GM10847 (cell line): Measurements from ENCODE around the gene PEPD.

ENCODE experiments used
- POLR2A ChIP-seq: IDR thresholded peaks from 2 replicates; pipeline ENCODE4 v1.6.1; 2011; ENCODE audit not compliant: insufficient read length; ENCODE audit errors: extremely low read depth

The PEPD gene

GRCh38 chr19:33413868-33414666, 107.5 kb downstream of the PEPD start:
- TF ChIP-seq POLR2A, result no peak

DNA sequence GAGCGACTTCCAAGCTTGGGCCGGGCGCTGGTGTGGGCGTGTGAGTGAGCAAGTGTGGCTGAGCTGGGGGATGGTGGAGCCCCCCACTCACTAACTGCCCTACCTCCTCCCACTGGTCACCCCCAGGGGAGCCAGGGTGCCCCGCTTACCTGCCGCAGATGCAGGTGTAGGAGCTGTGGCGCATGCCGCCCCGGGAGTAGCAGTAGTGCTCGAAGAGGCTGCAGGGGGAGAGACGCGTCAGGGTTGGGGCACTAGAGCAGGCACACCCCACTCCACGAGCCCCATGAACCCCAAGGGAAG, 108.2 kb downstream of the PEPD start:
- TF ChIP-seq POLR2A, result no peak

DNA sequence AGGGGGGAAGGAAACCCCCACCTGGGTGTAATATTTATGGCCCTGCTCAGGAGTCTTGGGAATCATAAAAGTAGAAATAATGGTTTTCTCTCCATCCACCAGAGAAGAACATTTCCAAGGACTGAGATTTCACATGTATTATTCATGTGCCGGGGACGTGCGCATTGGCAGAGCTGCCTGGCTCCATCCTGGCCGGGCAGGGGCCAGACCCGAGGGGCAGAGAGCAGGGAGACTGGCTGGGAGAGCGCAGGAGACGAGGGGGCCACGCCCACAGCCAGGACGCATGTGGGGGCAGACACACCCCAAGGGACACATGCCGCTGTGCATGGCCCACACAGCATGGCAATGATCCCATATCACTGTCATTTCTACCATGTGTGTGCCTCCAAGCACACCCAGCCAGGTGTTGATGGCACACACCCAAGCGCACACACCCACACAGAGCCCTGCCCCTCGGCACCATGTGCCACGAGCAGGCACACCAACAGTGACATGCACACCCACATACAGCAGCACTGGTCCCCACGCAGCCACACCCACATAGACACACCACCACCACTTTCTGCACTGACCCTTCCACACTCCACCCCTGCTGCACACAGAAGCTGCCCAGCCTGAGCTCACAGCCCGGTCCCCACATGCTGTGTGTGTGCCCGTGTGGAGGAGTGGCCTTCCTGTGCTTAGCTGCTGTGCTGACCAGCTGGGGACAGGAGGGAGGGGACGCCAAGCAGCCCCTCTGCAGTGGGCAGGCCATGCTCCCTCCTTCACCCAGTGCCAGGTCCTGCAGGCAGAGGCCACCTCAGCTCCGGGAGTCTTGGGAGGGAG, 108.8 kb downstream of the PEPD start:
- no peak for TF ChIP-seq POLR2A

GRCh38 chr19:33411621-33412180, 109.9 kb downstream of the PEPD start:
- TF ChIP-seq POLR2A, result no peak

DNA sequence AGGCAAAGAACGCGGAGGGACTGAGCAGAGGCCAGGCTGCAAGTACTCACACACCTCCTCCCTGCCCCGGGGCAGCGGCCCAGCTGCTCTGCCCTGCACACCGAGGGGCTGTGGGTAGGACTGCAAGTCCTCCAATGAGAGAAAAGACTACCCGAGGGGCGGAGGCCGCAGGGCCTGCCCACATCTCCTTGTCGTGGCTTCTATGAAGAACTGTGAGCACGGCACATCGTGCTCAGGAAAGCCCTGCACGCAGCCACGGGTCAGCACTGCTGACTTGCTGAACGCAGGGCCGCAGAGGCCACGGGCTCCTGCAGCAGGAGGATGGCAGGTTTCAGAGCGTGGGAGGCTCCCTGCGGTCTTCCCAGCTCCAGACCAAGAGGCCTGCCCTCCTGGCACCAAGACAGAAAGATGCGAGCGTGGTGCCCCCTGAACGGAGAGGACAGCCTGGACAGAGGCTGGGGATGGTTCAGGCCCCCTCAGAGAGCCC, 110.6 kb downstream of the PEPD start:
- no peak for TF ChIP-seq POLR2A

DNA sequence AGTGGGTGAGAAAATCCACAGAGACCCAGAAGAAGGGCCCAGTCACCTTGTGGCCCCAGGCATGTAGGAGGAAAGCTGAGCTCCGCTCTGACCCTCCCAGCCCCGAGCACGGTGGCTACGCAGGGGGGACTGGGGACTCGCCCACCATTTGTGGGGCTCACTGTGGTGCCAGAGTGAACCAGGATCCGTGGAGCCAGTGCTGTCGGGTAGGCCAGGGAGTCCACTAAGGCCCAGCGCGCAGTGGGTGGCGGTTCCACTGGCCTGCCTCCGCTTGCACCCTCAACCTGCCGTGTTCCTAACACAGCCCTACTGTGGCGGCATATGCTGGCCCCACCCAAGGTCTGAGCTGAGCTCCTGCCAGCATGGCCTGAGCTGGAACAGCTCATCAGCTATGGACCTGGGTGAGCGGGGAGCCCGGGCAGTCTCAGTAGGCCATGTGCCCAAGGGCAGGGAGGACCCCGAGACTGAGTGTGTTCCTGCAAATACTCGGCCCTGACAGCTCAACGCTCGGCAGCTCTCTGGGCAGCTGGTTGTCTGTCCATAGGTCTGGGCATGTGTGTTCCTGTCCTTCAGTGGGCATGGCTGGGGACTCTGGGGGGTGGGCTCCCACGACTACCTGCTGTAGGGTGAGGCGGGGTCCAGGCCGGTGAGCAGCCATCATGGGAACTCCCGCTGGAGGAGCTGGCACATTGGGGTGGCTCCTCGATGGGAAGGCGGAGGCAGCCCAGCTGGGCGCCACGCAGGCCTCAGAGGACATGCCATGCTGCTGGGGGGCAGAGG, 111.5 kb downstream of the PEPD start:
- TF ChIP-seq POLR2A, result no peak

- no peak for TF ChIP-seq POLR2A
These were observed 112.8 kb downstream of the PEPD start for GRCh38 chr19:33408538-33409434.

- TF ChIP-seq POLR2A, result no peak
These were observed 113.5 kb downstream of the PEPD start for GRCh38 chr19:33408116-33408515.

GRCh38 chr19:33407716-33408115, 113.9 kb downstream of the PEPD start:
- TF ChIP-seq POLR2A, result no peak

- no peak for TF ChIP-seq POLR2A
These were observed 114.4 kb downstream of the PEPD start for GRCh38 chr19:33407140-33407551.

DNA sequence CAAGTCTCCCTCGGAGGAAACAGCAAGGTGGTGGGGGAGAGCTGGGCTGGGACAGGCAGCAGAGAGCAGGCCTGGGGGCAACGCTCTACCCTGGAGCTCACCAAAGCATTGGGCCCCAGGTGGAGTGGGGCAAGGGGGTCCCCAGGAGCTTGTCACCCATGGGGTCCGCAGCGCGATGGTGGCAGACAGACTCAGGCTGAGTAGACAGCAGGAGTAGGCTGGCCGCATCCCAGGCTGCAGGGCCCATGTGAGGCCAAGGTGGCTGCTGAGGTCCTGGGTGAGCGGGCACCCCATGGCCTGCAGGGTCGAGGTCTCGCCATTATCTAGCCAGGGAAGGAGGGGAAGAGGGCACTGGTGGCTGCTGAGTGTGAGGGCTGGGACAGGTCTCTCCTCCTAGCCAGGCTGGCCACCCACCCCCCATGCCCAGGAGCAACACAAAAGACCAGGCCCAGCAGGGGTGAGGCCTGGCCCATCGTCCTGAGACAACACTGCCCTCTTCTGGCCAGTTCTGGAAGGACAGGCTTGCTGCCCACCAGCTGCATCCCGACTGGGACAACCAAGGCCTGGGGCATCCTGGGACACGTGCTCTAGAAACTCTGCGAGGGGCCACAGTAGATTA, 115.0 kb downstream of the PEPD start:
- TF ChIP-seq POLR2A, result no peak

- TF ChIP-seq POLR2A, result no peak
These were observed 115.8 kb downstream of the PEPD start for GRCh38 chr19:33405553-33406461.

DNA sequence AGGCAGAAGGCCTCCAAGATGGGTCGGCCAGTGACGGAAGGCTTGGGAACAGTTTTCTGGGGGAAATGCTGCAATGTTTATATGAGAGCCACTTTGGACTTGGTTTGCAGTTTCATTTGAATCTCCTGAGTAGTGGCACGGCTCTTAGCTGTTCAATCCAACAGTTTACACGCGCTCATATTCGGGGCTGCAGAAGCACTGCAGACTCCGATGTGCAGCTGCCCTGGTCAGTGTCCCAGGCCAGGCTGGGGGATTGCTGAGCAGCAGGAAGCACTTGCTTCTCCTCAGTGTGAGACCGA, 116.4 kb downstream of the PEPD start:
- TF ChIP-seq POLR2A, result no peak
